Stimulated activated CD8-positive, alpha-beta memory T cell treated with anti-CD3 and anti-CD28 coated beads, Interleukin-2, amount 100 ng/mL, for 48 hours (primary cell): ENCODE data around the gene MBIP.
A peak's percentile ranks its signal among the peaks of the same experiment; 100 is the strongest.

Experiments used
- DNase-seq, 2 donors: peaks; one replicate each; pipeline ENCODE4 v3.0.0-alpha.2; 2020; ENCODE audit warnings: low read depth in 2 of 2

MBIP gene

DNA sequence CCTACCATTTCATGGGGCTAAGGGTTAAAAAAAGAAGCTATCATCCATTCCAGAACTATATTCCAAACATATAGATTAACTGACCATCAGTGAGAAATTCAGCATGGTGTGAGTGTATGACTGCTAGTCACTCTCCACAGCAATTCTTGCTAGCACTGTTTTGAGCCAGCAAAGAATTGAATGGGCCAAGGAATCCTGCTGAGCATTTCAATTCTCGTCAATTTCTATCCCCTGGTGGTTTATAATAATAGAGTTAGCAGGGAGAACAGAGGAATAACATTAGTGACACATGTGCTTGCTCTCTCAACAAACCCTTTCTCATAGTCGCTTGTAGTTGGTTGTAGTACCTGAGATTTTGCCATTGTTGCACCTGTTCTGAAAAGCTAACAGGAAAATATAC is 7.2 kb downstream of the MBIP start:
- DNase-seq = no peak

GRCh38 chr14:36306836-36307235 is 13.6 kb downstream of the MBIP start:
- no peak for DNase-seq

- DNase-seq = no peak
Observed at GRCh38 chr14:36304895-36305294, 15.5 kb downstream of the MBIP start.

- DNase-seq = no peak
Observed at GRCh38 chr14:36303960-36304359, 16.5 kb downstream of the MBIP start.

GRCh38 chr14:36302823-36303222 is 17.6 kb downstream of the MBIP start:
- DNase-seq = no peak

- DNase-seq = no peak
Observed at GRCh38 chr14:36301159-36301558, 19.3 kb downstream of the MBIP start.

DNA sequence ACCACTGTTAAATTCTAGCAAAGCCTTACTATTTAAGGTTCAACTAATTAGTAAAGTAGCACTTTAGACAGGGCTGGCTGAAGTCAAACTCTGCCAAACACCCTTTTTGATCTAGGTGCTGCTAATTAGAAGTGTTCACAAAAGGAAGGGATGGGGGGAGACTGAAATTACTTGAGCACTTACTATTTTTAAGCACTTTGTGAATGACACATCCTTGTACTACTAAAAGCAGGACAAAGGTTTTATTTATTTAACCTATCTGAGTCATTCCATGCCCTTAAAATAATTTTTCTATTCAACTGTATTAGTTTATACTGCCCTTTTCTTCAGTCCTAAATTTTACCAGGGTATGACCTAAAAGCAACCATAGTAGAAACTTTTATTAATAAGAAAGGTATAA is 20.1 kb downstream of the MBIP start:
- no peak for DNase-seq

DNA sequence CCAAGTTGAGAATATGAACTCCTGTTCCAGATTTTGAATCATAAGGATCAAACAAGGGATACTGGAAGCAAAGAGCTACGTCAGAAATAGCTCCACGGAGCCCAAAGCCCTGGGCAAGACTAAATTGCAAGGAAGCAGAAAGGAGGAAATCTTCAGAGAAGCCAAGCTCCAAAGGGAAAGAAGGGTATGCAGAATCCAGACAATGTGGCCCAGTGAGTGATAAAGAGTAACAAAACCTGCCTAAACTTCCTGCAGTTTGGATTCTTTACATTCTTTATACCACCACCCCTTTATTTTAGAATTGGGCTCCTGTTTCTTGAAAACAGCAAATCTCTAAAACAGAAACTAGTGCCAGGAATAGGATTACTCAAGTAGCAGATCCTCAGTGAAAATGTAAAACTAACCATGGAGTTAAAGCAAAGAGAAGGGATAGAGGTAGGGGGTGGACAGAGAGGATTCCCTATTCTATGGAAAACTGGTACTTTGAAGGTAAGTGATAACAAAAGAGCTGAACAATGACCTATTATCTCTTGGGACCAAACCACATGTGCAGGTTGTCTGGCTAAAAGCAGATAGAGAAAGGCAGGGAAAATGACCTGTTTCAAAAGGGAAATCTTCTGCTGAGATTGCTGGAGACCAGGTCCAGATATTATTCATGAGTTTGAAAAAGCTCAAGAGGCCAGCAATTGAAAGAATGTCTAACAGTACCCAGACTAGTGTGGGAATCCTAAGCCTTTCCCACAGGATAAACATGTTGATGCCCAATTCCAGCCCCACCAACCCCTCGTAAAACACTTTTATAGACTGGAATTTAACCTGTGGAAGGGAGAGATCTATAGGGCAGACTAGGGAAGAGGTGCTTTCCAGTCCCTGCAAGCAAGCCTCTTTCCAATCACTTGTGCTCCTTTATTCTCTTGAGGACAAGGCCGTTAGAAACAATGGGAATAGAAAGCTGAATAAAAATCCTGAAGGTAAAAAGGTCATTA is 24.5 kb downstream of the MBIP start:
- no peak for DNase-seq

DNA sequence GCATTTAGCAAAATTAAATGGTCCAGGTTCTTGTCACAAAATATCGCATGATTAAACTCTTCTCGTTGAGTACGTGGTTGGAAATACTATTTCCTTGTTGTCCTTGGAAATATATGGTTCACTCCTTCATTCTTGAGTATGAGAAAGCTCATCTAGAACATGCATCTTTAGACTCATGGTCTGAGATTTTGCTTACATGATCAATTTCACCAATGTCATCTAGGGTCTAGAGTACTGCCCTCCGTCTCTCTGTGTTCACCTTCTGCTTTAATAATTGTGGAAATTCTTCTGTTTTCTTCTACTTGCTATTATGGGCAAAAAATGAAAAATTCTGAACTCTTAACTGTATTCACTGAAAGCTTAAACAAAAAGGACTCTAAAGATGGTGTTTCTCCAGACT is 25.9 kb downstream of the MBIP start:
- DNase-seq = no peak

DNA sequence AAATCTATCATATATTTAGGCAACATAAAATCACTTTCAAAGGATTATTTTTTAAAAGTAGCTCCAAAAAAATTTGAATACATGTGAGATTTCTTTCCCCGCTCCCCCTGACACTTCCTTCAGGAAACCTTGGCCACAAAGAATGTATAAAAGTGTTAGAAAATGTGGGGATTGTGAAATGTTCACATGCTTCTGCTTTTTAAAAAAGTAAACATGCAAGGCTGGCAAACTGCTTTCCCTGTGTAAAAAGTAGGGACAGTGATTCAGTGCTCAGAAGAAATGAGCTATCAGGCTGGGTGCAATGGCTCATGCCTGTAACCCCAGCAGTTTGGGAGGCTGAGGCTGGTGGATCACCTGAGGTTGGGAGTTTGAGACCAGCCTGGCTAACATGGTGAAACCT is 26.6 kb downstream of the MBIP start:
- DNase-seq = no peak

GRCh38 chr14:36289954-36290353 is 30.5 kb downstream of the MBIP start:
- DNase-seq = no peak

- no peak for DNase-seq
Observed at GRCh38 chr14:36288496-36288895, 31.9 kb downstream of the MBIP start.

DNA sequence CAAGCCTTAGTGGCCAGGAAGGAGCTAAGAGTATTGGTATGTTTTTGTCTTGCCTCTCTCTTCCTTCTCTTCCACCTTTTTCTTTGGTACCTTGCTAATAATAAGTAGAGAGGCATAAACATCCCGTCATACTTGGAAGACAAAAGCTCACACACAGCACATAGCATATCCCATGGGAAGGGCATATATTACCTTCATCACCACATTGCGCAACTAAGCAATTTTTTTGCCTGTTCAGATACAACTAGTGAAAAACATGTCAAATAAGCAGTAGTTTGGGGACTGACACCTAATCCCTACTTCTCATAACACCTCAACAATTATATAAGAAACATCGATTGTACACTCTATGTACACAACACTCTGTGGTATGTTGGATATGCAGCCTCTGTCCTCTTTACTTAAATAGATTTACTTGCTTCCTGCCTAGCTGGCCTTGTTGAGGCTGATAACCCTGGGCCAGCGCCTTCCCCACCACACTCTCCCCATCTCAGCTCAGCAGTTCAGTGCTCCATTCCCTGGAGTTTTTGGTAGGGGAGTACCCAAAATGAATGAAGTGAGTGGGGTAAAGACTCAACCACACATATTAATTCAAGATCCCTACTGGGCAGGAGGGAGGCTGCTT is 35.4 kb downstream of the MBIP start:
- DNase-seq = no peak

DNA sequence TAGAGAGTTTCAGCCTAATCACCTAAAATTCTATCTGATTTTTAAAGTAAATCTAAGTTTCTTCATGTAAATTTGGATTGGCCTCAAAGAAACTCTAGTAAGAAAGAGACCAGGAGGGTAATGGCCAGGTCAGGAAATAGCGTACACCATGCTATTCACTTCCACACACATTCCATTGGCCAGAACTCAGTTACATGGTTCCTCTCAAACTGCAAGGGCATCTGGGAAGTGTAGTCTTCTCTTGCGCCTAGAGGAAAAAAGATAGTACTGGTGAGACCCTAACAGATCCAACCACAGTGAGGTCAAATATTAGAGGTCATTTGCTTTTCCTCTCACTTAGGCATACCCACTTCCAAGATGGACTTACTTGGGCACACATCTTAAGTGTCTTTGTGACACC is 39.1 kb downstream of the MBIP start:
- no peak for DNase-seq

DNA sequence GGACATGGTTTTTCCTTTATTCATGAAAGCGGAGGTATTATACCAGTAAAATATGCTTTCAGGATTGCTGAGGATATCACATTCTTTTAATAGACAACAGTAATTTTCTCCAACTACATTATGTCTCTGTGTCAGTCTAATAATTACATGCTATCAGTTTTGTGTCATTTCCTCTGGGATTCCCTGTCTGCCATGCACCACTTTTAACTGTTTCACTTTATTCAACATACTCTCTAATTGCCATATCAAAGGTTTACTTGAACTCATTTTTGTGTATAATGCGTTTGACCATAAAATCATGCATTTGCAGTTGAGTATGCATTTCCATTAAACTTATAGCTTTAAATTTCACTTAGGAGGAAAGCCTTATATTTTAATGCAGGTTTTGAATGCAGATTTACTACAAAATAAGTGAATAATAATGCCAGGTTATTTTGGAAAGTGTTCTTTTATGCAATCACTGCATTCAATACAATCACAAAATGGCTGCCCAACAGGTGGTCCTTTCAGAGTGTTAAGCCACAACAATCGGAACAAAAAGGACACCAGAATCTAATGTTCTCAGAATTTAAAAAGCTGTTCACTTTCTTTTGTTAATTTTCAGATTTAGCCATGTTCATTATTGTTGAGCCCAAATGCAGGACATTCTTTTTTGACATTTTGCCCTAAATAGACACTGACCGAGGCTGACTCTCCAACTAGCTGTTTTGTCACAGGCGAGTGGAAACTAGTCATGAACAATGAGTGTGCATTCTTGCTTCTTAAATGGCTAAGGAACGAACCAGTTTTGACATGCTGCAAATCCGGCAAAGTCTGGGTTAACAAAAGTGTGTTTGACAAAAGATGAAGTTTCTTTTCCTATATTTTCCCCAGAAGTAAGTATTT is 40.9 kb downstream of the MBIP start:
- DNase-seq = no peak

DNA sequence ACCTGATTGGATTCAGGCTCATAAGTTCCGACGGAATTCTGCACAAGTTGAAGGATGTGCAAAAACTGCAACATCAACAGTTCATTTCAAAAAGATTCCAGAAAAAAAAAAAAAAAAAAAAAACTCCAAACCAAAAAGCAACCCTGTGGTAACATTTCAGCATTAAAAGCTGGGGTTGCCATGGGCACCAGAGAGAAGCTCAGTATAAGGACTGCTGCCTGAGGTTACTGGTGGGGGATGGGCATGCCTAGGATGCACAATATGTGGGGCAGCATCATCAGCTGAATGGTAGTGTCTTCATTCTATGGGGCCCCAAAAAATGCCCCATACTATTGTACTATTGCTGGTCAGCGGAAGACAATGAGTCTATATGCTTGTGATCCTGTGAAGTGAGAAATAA is 44.7 kb downstream of the MBIP start:
- no peak for DNase-seq

DNA sequence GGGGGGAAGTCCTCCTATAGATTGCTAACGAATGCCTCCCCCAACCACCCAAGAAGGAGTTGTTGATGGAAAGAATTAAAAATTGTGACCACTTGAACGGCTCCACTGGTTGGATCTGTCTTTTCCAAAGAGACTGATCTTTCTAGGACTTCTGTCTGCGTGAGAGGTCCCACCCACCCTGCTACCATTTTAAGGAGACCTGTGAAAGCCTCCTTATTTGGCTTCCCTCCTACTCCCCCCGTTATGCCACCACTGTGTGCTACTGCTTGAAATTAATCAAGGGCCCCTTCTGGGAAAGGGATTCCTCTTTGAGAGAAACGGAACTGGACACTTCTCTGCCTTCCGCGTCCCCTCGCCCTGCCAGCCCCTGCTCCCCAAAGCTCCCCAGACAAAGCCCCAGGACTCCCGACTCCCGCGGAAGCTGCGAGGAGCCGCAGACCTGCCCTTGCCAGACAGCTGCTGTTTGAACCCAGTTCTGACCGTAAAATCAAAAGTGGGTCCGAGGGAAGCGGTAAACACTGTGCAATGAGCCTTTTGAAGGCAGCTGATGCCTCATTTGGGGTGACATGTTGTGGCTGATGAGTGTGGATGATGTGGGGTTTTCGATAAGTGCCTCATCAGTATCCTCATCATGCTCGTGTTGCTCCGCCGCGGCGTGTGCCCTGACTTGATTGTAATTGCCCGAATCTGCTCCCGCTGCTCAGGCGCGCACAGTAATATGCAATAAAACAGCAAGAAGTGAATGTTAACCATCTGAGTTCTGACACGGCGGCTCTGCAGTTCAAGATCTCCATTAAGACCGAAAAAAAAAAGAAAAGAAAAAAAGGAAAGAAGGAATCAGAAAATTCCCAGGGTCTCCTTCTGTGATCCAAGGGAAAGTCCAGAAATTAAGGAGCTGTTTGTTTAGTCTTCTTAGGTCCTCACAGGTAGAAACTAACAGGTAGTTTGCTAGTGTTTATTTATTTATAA is 48.2 kb downstream of the MBIP start:
- DNase-seq = peak; percentile 1 to 14

GRCh38 chr14:36271222-36271621 is 49.2 kb downstream of the MBIP start:
- no peak for DNase-seq

DNA sequence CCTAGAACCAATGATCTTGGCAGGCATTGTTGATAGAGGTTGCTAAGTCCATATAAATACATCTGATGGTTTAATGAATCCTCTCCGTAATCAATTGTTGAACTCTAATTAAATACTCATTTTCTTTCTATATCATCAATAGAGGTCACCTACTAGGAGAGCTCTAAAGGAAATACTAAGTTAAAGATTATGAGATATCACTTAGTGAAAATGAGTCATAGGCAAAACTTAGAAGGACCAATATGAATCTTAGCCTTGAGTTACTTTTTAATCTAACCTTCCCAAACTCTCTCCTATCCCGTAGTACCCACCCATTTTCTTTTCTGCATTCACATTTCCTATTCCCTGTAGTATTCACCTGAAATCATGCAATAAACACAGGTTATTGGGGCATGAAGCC is 50.2 kb downstream of the MBIP start:
- DNase-seq = no peak

DNA sequence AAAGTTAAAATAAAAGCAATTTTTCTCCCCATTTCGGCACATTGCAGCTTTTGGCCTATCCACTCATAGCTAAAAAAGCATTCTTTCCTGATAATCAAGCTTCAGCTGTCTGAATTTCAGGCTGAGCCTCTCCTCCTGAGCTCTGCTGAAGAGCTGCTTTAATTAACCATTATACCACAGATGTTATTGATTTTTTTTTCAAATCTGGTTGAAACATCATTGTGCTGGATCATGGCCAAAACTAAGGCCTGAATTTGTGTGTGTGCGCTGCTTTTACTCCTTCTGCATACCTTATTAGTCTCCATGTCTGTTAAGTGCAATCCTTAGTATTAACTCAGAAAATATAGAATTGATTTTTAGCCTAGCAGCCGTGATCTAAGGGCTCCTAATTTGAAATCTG is 52.3 kb downstream of the MBIP start:
- no peak for DNase-seq

DNA sequence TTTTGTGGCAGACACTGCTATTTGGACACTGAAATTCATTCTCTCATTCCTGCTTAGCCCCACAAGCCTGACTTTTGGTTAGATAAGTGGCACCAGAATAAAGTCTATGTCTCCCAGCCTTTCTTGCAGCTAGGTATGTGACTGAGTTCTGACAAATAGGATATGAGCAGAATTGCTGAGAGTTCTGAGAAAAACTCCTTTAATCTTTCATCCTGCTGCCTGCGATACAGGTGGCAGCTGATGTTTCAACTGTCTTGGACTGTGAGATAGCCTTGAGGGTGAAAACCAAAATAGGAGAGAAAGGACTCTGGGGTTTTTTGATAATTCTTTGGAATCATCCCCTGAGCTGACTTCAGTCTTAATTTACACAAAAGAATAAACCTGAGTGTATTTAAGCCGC is 55.8 kb downstream of the MBIP start:
- no peak for DNase-seq
